ENCODE data around the gene PIP4K2A. TPM values are rescaled to one million over a fixed set of nuclear protein-coding genes. Genes with fewer than 3 reads are reported as not detected.

The PIP4K2A gene
- 20.6 TPM for polyA plus RNA-seq (2013, experiment 1 of 2)
- polyA plus RNA-seq (2013, experiment 2 of 2) = 21.3 TPM

DNA sequence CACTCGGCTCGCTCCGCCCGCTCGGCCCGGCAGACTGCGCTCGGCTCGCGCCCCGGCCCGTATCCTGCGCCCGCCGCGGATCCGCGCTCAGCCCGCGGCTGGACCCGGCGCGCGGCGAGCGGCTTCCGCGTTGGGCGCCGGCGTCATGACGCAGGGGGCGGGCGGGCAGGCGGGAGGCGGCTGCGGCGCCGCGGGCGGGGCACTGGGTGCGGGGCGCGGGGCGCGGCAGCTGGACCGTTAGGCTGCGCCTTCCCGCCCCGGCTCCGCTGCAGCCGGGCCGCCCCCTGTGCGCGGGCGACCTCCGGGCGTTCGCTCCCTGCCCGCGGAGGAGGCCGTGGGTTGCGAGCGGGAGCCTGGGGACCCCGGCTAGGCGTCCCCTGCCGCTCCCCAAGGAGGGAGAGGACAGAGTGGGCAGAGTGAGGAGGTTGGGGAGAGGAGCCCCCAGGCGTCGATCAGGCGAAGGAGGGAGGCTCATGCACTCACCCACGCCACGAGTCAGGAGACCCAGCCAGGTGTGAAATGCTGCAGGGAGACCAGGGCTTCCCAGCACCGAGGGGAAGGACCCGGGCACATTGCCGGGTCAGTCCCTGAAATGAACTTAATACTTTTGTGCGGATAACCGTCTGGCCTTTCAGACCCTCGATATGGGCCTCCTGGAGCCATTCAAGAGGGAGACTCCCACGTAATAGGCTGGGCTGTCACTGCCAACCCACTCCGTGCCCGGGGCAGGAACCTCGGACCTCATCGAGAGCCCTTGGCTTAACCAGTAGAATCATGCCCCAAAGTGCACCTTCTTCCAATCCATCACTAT lies at the start of gene PIP4K2A:
TSS of gene PIP4K2A (minus strand) at position 100 of the 811 bp plus-strand sequence. CDS start 252 bp downstream, outside the sequence.
- peak within 1 kb of the TSS; percentile 52 for H3K23ac ChIP-seq (ENCODE audit: low read depth, low read length, poor library complexity)
- peak within 1 kb of the TSS; percentile 97 for H3K18ac ChIP-seq (ENCODE audit: low read length)
- H3K27ac ChIP-seq (replicated peaks; ENCODE audit: low read length) = no peak within 1 kb of the TSS
- H3K27me3 ChIP-seq (ENCODE audit: control insufficient read depth in 3 of 3, insufficient read depth in 3 of 3, low read depth in 1 of 3, low read length in 3 of 3) = peaks cover 0 to 6% (median 4%) of the 10 kb centered on the region in 3 experiments
- H2BK15ac ChIP-seq (ENCODE audit: low read length) = peak within 1 kb of the TSS; percentile 14
- peak within 1 kb of the TSS; percentile 94 for H2AFZ ChIP-seq (ENCODE audit: low read length)
- H4K8ac ChIP-seq (ENCODE audit: low read depth, low read length) = no peak within 1 kb of the TSS
- H3K4me1 ChIP-seq (ENCODE audit: control insufficient read depth in 2 of 2, insufficient read depth in 1 of 2, low read depth in 1 of 2, low read length in 2 of 2) = peaks cover 1 to 15% of the 10 kb centered on the region in 2 donors
- H3K9me3 ChIP-seq (replicated peaks in 1 of 2; ENCODE audit: control insufficient read depth in 2 of 2, insufficient read depth in 1 of 2, low read depth in 1 of 2, low read length in 2 of 2) = no peaks in the 10 kb centered on the region
- H3K9ac ChIP-seq (ENCODE audit: low read depth, low read length, poor library complexity) = peak within 1 kb of the TSS; percentile 94
- H4K91ac ChIP-seq (ENCODE audit: low read depth, low read length, poor library complexity) = no peak within 1 kb of the TSS
- no peak within 1 kb of the TSS for H2AK5ac ChIP-seq (ENCODE audit: low read depth, low read length)
- H3K79me1 ChIP-seq (ENCODE audit: low read depth, low read length) = peaks cover 6% of the 10 kb centered on the region
- H2BK12ac ChIP-seq (ENCODE audit: low read length) = no peak within 1 kb of the TSS
- peak; percentile 59 for DNase-seq (ENCODE audit: low spot score)
- H2BK120ac ChIP-seq (ENCODE audit: low read depth, low read length) = peak within 1 kb of the TSS; percentile 87
- peak within 1 kb of the TSS; percentile 2 for H3K4ac ChIP-seq (ENCODE audit: low read length)
- H3K4me3 ChIP-seq (ENCODE audit: low read length in 2 of 2) = peak within 1 kb of the TSS; percentile 69 to 98
- peak within 1 kb of the TSS; percentile 97 for H3K4me2 ChIP-seq (ENCODE audit: insufficient read depth, low read length, poor library complexity, severe bottlenecking)
- peak within 1 kb of the TSS; percentile 82 for H3K14ac ChIP-seq (ENCODE audit: low read length)
- no CpG with 5 or more reads among the region's 83 CpGs for WGBS, 2 donors (ENCODE audit: extremely low coverage in 2 of 2, insufficient read length in 2 of 2, insufficient replicate concordance in 1 of 2)
- H3K36me3 ChIP-seq (replicated peaks in 1 of 2; ENCODE audit: control insufficient read depth in 2 of 2, insufficient read depth in 2 of 2, low read length in 2 of 2) = no peaks in the 10 kb centered on the region
- H2BK5ac ChIP-seq (ENCODE audit: low read length) = no peak within 1 kb of the TSS

GRCh38 chr10:22761569-22762220 lies 47.3 kb upstream of the PIP4K2A start:
- no peak overlapping the region for H3K4me2 ChIP-seq (ENCODE audit: insufficient read depth, low read length, poor library complexity, severe bottlenecking)
- no peak overlapping the region for H2AFZ ChIP-seq (ENCODE audit: low read length)
- no peak for DNase-seq (ENCODE audit: low spot score)
- H3K23ac ChIP-seq (ENCODE audit: low read depth, low read length, poor library complexity) = no peak overlapping the region
- WGBS, 2 donors (ENCODE audit: extremely low coverage in 2 of 2, insufficient read length in 2 of 2, insufficient replicate concordance in 1 of 2) = no CpG with 5 or more reads among the region's 1 CpG
- no peak overlapping the region for H3K4ac ChIP-seq (ENCODE audit: low read length)
- H3K79me1 ChIP-seq (ENCODE audit: low read depth, low read length) = no peaks in the 10 kb centered on the region
- no peak overlapping the region for H2BK12ac ChIP-seq (ENCODE audit: low read length)
- H3K36me3 ChIP-seq (replicated peaks in 1 of 2; ENCODE audit: control insufficient read depth in 2 of 2, insufficient read depth in 2 of 2, low read length in 2 of 2) = no peaks in the 10 kb centered on the region
- no peak overlapping the region for H3K18ac ChIP-seq (ENCODE audit: low read length)
- peaks cover 0 to 4% of the 10 kb centered on the region in 2 donors for H3K4me1 ChIP-seq (ENCODE audit: control insufficient read depth in 2 of 2, insufficient read depth in 1 of 2, low read depth in 1 of 2, low read length in 2 of 2)
- no peaks in the 10 kb centered on the region for H3K27me3 ChIP-seq (ENCODE audit: control insufficient read depth in 3 of 3, insufficient read depth in 3 of 3, low read depth in 1 of 3, low read length in 3 of 3)
- no peak overlapping the region for H3K27ac ChIP-seq (replicated peaks; ENCODE audit: low read length)
- H2BK120ac ChIP-seq (ENCODE audit: low read depth, low read length) = no peak overlapping the region
- no peak overlapping the region for H4K91ac ChIP-seq (ENCODE audit: low read depth, low read length, poor library complexity)
- H4K8ac ChIP-seq (ENCODE audit: low read depth, low read length) = no peak overlapping the region
- H3K9ac ChIP-seq (ENCODE audit: low read depth, low read length, poor library complexity) = no peak overlapping the region
- H2AK5ac ChIP-seq (ENCODE audit: low read depth, low read length) = no peak overlapping the region
- H3K4me3 ChIP-seq (ENCODE audit: low read length in 2 of 2) = no peak overlapping the region
- no peaks in the 10 kb centered on the region for H3K9me3 ChIP-seq (replicated peaks in 1 of 2; ENCODE audit: control insufficient read depth in 2 of 2, insufficient read depth in 1 of 2, low read depth in 1 of 2, low read length in 2 of 2)
- no peak overlapping the region for H2BK15ac ChIP-seq (ENCODE audit: low read length)
- H2BK5ac ChIP-seq (ENCODE audit: low read length) = no peak overlapping the region
- no peak overlapping the region for H3K14ac ChIP-seq (ENCODE audit: low read length)

- Histone ChIP-seq H2AK5ac (ENCODE audit: low read depth, low read length) (no peak overlapping the region), H3K23ac (ENCODE audit: low read depth, low read length, poor library complexity) (no peak overlapping the region), H3K9me3 (replicated peaks in 1 of 2; ENCODE audit: control insufficient read depth in 2 of 2, insufficient read depth in 1 of 2, low read depth in 1 of 2, low read length in 2 of 2) (no peaks in the 10 kb centered on the region), H3K79me1 (ENCODE audit: low read depth, low read length) (no peaks in the 10 kb centered on the region), H3K14ac (ENCODE audit: low read length) (no peak overlapping the region), H2BK15ac (ENCODE audit: low read length) (no peak overlapping the region), H4K8ac (ENCODE audit: low read depth, low read length) (no peak overlapping the region), H3K36me3 (replicated peaks in 1 of 2; ENCODE audit: control insufficient read depth in 2 of 2, insufficient read depth in 2 of 2, low read length in 2 of 2) (no peaks in the 10 kb centered on the region), H3K9ac (ENCODE audit: low read depth, low read length, poor library complexity) (no peak overlapping the region), H2BK120ac (ENCODE audit: low read depth, low read length) (no peak overlapping the region), H2AFZ (ENCODE audit: low read length) (no peak overlapping the region), H3K27me3 (ENCODE audit: control insufficient read depth in 3 of 3, insufficient read depth in 3 of 3, low read depth in 1 of 3, low read length in 3 of 3) (no peaks in the 10 kb centered on the region), H3K4me1 (ENCODE audit: control insufficient read depth in 2 of 2, insufficient read depth in 1 of 2, low read depth in 1 of 2, low read length in 2 of 2) (peaks cover 0 to 4% of the 10 kb centered on the region in 2 donors), H2BK12ac (ENCODE audit: low read length) (no peak overlapping the region), H3K4ac (ENCODE audit: low read length) (no peak overlapping the region), H4K91ac (ENCODE audit: low read depth, low read length, poor library complexity) (no peak overlapping the region), H3K27ac (replicated peaks; ENCODE audit: low read length) (no peak overlapping the region), H2BK5ac (ENCODE audit: low read length) (no peak overlapping the region), H3K4me2 (ENCODE audit: insufficient read depth, low read length, poor library complexity, severe bottlenecking) (no peak overlapping the region), H3K4me3 (ENCODE audit: low read length in 2 of 2) (no peak overlapping the region), H3K18ac (ENCODE audit: low read length) (no peak overlapping the region)
- no peak for DNase-seq (ENCODE audit: low spot score)
These were observed 45.6 kb upstream of the PIP4K2A start for GRCh38 chr10:22760025-22760424.

GRCh38 chr10:22758867-22759266 lies 44.5 kb upstream of the PIP4K2A start:
- H3K4ac ChIP-seq (ENCODE audit: low read length) = no peak overlapping the region
- H2BK12ac ChIP-seq (ENCODE audit: low read length) = no peak overlapping the region
- H4K91ac ChIP-seq (ENCODE audit: low read depth, low read length, poor library complexity) = no peak overlapping the region
- no peak overlapping the region for H4K8ac ChIP-seq (ENCODE audit: low read depth, low read length)
- H2BK120ac ChIP-seq (ENCODE audit: low read depth, low read length) = no peak overlapping the region
- H3K27ac ChIP-seq (replicated peaks; ENCODE audit: low read length) = no peak overlapping the region
- no peak overlapping the region for H3K18ac ChIP-seq (ENCODE audit: low read length)
- H3K36me3 ChIP-seq (replicated peaks in 1 of 2; ENCODE audit: control insufficient read depth in 2 of 2, insufficient read depth in 2 of 2, low read length in 2 of 2) = no peaks in the 10 kb centered on the region
- no CpG with 5 or more reads among the region's 6 CpGs for WGBS, 2 donors (ENCODE audit: extremely low coverage in 2 of 2, insufficient read length in 2 of 2, insufficient replicate concordance in 1 of 2)
- no peak overlapping the region for H2AFZ ChIP-seq (ENCODE audit: low read length)
- no peak for DNase-seq (ENCODE audit: low spot score)
- peaks cover 0 to 4% of the 10 kb centered on the region in 2 donors for H3K4me1 ChIP-seq (ENCODE audit: control insufficient read depth in 2 of 2, insufficient read depth in 1 of 2, low read depth in 1 of 2, low read length in 2 of 2)
- H3K4me3 ChIP-seq (ENCODE audit: low read length in 2 of 2) = no peak overlapping the region
- H3K23ac ChIP-seq (ENCODE audit: low read depth, low read length, poor library complexity) = no peak overlapping the region
- no peaks in the 10 kb centered on the region for H3K9me3 ChIP-seq (replicated peaks in 1 of 2; ENCODE audit: control insufficient read depth in 2 of 2, insufficient read depth in 1 of 2, low read depth in 1 of 2, low read length in 2 of 2)
- H3K27me3 ChIP-seq (ENCODE audit: control insufficient read depth in 3 of 3, insufficient read depth in 3 of 3, low read depth in 1 of 3, low read length in 3 of 3) = no peaks in the 10 kb centered on the region
- no peak overlapping the region for H3K4me2 ChIP-seq (ENCODE audit: insufficient read depth, low read length, poor library complexity, severe bottlenecking)
- H2BK15ac ChIP-seq (ENCODE audit: low read length) = no peak overlapping the region
- H3K79me1 ChIP-seq (ENCODE audit: low read depth, low read length) = no peaks in the 10 kb centered on the region
- H2AK5ac ChIP-seq (ENCODE audit: low read depth, low read length) = no peak overlapping the region
- H3K9ac ChIP-seq (ENCODE audit: low read depth, low read length, poor library complexity) = no peak overlapping the region
- no peak overlapping the region for H2BK5ac ChIP-seq (ENCODE audit: low read length)
- no peak overlapping the region for H3K14ac ChIP-seq (ENCODE audit: low read length)
